Measurements from ENCODE around the gene LRMDA.
A peak's percentile ranks its signal among the peaks of the same experiment; 100 is the strongest.

The LRMDA gene

GRCh38 chr10:75403939-75404814 is 27.2 kb upstream of the LRMDA start:
- Histone ChIP-seq H3K79me2 (ENCODE audit: insufficient read depth, low read depth) (peaks cover 12% of the 10 kb centered on the region), H3K9ac (peak overlapping the region; percentile 78), H3K27me3 (ENCODE audit: insufficient read depth, low read depth) (no peaks in the 10 kb centered on the region), H3K27ac (peak overlapping the region; percentile 85; the same call in 1 of the 2 replicates), H3K4me2 (peak overlapping the region; percentile 99), H3K4me3 (IDR thresholded peaks at IDR 0.05; ENCODE audit: insufficient read depth, low read depth, low read length) (no peak overlapping the region), H2AFZ (ENCODE audit: low read depth) (peak overlapping the region; percentile 91), H3K36me3 (ENCODE audit: insufficient read depth) (no peaks in the 10 kb centered on the region), H3K4me1 (ENCODE audit: low read depth, poor library complexity, severe bottlenecking) (no peaks in the 10 kb centered on the region), H4K20me1 (ENCODE audit: insufficient read depth) (no peaks in the 10 kb centered on the region)
- TF ChIP-seq, protein P1, sequence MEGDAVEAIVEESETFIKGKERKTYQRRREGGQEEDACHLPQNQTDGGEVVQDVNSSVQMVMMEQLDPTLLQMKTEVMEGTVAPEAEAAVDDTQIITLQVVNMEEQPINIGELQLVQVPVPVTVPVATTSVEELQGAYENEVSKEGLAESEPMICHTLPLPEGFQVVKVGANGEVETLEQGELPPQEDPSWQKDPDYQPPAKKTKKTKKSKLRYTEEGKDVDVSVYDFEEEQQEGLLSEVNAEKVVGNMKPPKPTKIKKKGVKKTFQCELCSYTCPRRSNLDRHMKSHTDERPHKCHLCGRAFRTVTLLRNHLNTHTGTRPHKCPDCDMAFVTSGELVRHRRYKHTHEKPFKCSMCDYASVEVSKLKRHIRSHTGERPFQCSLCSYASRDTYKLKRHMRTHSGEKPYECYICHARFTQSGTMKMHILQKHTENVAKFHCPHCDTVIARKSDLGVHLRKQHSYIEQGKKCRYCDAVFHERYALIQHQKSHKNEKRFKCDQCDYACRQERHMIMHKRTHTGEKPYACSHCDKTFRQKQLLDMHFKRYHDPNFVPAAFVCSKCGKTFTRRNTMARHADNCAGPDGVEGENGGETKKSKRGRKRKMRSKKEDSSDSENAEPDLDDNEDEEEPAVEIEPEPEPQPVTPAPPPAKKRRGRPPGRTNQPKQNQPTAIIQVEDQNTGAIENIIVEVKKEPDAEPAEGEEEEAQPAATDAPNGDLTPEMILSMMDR (conservative IDR thresholded peaks at IDR 0.05; ENCODE audit: low read depth, low read length): no peak

DNA sequence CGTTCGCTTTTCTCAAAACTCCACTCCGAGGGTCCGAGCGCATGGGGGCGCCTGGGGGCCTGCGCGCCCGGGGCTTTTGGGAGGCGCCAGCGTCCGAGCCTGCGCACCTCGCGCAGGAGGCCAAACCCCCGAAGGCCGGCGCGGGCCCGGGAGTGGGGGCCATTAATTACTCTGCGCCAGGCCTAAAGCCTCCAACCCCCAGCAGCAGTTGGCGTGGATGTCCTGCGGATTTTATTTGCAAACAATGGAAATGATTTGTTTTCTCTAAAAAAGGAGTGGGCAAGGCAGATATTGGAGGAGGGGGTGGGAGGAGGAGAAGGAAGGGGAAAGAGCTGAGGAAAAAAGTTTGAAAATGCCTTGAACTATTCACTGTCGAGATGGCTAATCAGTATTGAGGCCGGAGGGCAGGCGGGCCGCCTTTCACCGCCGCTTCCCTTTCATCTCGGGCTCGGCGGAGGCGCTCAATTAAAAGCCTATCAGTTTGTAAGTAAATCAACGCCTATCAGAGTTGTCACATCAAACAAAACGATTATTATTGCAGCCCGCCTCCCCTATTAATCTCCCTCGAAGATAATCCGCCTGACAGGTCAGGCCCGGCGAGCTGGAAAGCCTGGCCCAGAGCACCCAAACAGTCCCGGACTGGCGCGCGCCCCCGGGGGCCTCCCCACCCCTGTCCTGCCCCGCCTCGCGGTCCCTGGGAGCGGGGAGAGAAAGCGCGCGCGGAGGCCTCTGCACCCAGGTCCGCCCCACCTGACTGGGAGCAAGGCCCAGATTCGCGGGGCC is 26.4 kb upstream of the LRMDA start:
- Histone ChIP-seq H3K79me2 (ENCODE audit: insufficient read depth, low read depth) (peaks cover 12% of the 10 kb centered on the region), H3K4me1 (ENCODE audit: low read depth, poor library complexity, severe bottlenecking) (peaks cover 3% of the 10 kb centered on the region), H3K4me3 (IDR thresholded peaks at IDR 0.05; ENCODE audit: insufficient read depth, low read depth, low read length) (no peak overlapping the region), H3K27ac (peak overlapping the region; percentile 85; the same call in 1 of the 2 replicates), H2AFZ (ENCODE audit: low read depth) (peak overlapping the region; percentile 91; the same call in 1 of the 2 replicates), H3K27me3 (ENCODE audit: insufficient read depth, low read depth) (no peaks in the 10 kb centered on the region), H3K4me2 (peak overlapping the region; percentile 99), H3K36me3 (ENCODE audit: insufficient read depth) (no peaks in the 10 kb centered on the region), H4K20me1 (ENCODE audit: insufficient read depth) (no peaks in the 10 kb centered on the region), H3K9ac (peak overlapping the region; percentile 78; the same call in 1 of the 2 replicates)
- TF ChIP-seq, protein P1 (conservative IDR thresholded peaks at IDR 0.05; ENCODE audit: low read depth, low read length): no peak

GRCh38 chr10:75405598-75406461 is 25.6 kb upstream of the LRMDA start:
- Histone ChIP-seq H4K20me1 (ENCODE audit: insufficient read depth) (no peaks in the 10 kb centered on the region), H3K27ac (no peak overlapping the region), H3K4me1 (ENCODE audit: low read depth, poor library complexity, severe bottlenecking) (peaks cover 5% of the 10 kb centered on the region), H3K79me2 (ENCODE audit: insufficient read depth, low read depth) (peaks cover 4% of the 10 kb centered on the region), H3K36me3 (ENCODE audit: insufficient read depth) (no peaks in the 10 kb centered on the region), H3K4me3 (IDR thresholded peaks at IDR 0.05; ENCODE audit: insufficient read depth, low read depth, low read length) (no peak overlapping the region), H3K4me2 (no peak overlapping the region), H3K9ac (no peak overlapping the region), H3K27me3 (ENCODE audit: insufficient read depth, low read depth) (no peaks in the 10 kb centered on the region), H2AFZ (ENCODE audit: low read depth) (no peak overlapping the region)
- TF ChIP-seq, protein P1 (conservative IDR thresholded peaks at IDR 0.05; ENCODE audit: low read depth, low read length): no peak
